HG02870 (cell line): Measurements from ENCODE around the gene KCNJ1.

Experiments
- ATAC-seq: cut with Tn5 transposase; IDR thresholded peaks from one replicate; pipeline ENCODE4 v1.9.1; 2021; ENCODE audit warnings: mild to moderate bottlenecking, moderate library complexity; ENCODE audit not compliant: unreplicated experiment

Gene KCNJ1

DNA sequence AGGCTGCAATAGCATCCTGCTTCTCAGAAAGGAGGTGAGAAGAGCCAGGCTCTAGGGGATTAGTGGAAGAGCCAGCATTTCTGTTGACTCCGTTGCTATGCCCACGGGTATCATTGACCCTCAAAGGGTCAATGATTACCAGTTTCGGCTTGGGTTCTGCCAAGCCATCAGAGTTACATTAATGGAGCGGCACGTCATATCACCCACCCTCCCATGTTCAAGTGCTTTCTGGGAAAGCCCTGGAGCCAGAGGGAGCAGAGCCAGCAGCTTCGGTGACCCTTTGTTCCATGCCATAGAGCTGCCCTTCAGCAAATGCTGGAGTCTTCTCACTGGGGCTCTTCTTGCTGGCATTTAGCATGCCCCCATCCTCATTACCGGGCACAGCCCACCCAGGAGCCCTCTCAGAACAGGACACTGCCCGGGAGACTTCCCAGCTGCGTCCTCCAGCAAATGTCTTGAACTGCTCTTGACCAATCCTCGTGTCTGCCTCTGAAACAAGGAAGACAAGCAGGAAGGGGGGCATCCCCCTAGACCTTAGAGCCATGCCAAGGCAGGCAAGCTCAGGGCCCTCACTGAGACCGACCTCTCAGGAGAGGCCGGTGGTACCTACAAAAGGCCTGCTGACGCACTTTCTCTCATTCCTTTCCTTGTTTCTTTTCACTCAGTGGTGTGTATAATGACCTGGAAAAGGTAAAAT, 14.6 kb downstream of the KCNJ1 start:
- no peak for ATAC-seq

DNA sequence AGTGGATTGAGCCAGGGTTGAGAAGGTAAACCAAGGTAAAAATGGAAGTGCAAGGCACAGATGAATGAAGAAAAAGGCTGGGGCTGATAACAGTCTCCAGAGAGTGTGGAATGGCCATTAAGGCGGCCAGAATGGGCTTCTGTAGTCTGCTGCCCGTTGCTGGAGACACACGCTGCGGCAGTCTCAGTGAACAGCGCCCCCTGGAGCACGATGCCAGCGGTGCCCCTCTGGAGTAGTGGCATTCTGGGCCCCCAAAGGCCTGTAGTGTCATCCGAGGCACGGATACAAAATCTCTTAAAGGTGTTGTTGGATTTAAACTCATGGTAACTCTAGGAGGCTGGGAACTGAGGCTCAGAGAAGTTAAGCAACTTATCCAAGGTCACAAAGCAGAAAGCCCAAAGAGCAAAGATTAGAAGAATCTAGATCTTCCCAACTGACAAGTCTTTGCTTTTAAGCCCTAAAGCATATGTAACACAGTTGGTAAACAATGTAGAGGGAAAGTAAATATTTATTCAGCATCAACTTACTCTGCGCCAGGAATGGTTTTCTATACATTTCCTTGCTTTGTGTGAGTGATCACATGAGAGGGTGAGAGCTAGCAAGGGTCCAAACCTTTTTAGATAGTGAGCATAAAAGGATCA, 18.2 kb downstream of the KCNJ1 start:
- peak; percentile 73 for ATAC-seq

- no peak for ATAC-seq
Measured at GRCh38 chr11:128846985-128847384, 20.1 kb downstream of the KCNJ1 start.

GRCh38 chr11:128845334-128845780, 21.7 kb downstream of the KCNJ1 start:
- ATAC-seq: no peak

DNA sequence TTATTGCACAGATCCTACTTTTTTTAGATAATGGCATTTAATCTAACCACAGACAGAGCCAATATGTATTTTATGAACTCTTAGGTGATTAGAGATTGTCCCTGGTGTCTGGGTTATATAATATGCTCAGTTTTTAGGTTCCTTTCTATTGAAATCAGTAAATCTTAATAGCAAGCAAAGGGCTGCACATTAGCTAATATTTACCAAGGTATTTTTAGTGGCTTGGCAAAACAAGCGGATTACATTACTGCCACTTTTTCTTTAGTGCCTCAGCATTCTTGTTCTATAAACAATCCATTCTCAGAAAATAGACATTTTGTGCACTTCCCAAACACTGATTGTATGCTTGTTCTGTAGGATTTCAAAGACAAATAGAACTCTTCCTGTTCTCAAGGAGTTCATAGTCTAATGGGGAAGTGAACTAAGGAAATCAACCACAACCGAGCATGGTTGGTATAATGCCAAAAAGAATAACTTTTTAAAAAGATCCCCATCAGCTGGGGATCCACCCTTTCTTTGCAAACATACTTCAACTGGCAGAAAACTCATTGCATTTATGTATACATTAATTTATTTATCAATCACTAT, 23.8 kb downstream of the KCNJ1 start:
- ATAC-seq: no peak

DNA sequence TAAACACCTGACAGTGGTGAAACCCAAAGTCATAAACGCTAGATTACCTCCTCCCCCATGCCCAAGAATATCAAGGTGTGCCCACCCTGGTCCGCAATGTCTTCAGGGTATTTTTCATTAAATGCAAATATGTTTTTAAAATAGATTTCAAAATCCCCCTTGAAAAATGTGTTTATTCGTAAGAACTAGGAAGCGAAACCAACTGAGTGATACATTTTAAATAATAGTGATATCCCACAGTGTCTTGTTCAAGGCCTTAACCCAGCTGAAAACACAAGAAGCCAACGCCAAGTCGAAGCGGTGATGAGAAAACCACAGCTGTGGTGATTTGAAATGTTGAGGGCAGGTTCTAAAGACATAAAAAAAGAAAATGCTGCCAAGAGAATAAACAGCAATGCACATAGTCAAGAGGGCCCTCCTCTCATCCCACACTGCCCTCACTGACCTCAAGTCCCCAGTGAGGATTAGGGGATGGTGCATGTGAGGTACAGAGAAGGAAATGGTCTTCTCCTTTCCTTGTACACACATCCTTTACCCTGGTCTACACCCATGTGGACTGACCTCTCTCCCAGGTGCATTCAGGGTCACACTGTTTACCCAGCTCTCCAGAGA, 25.5 kb downstream of the KCNJ1 start:
- ATAC-seq: peak; percentile 45

DNA sequence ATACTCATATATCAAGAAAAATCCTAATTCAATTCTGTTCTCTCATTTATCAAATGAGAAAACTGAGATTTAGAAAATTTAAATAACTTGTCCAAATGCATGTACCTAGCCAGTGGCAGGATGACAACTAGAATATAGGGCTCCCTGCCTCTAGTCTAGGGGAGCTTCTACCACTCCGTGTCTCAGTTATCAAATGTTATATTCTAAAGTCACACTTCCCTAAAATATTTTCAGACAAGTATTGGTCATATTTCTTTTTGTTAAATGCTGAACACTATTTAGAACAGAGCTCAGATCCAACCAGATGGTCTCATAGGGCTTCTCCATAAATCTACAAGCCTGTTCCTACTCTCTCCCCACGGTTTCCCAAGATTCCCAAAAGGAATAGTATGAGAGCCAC, 26.3 kb downstream of the KCNJ1 start:
- peak; percentile 47 for ATAC-seq

GRCh38 chr11:128840137-128840536, 27.0 kb downstream of the KCNJ1 start:
- ATAC-seq: no peak

GRCh38 chr11:128839081-128839480, 28.0 kb downstream of the KCNJ1 start:
- ATAC-seq: no peak

GRCh38 chr11:128837627-128838026, 29.5 kb downstream of the KCNJ1 start:
- ATAC-seq: no peak

DNA sequence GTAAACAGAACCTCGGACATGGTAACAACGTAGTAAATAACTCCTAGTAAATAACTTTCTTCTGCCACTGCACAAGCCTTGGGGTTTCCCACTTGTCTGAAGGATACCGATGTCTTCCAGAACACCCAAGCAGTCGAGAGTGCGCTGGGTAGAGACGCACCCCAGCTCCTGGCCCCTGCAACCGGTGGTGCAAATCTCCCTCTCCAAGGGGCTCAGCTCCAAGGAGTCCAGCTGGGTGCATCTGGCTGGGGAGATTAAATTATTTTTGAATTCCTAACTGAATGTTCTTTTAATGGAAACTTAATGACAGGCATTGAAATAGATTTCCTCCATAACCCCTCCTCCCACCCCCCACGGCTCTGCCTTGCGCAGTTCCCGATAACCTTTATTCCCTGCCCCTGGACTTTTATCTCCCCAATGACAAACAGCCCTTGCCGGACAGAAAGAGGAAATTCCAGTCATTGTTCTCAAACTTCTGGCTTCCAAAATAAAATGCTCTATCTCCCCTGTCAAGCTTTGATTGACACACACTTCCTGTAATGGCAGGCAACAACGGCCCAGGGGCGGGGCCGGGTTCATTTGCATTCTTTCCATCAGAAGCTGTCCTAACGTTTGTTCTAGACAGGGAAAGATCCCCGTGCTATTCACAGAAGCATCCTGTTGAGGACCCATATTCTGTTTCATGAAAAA, 31.2 kb downstream of the KCNJ1 start:
- no peak for ATAC-seq

- ATAC-seq: no peak
Measured at GRCh38 chr11:128834157-128834556, 32.9 kb downstream of the KCNJ1 start.

- peak; percentile 53 for ATAC-seq
Measured at GRCh38 chr11:128832121-128832497, 35.0 kb downstream of the KCNJ1 start.

DNA sequence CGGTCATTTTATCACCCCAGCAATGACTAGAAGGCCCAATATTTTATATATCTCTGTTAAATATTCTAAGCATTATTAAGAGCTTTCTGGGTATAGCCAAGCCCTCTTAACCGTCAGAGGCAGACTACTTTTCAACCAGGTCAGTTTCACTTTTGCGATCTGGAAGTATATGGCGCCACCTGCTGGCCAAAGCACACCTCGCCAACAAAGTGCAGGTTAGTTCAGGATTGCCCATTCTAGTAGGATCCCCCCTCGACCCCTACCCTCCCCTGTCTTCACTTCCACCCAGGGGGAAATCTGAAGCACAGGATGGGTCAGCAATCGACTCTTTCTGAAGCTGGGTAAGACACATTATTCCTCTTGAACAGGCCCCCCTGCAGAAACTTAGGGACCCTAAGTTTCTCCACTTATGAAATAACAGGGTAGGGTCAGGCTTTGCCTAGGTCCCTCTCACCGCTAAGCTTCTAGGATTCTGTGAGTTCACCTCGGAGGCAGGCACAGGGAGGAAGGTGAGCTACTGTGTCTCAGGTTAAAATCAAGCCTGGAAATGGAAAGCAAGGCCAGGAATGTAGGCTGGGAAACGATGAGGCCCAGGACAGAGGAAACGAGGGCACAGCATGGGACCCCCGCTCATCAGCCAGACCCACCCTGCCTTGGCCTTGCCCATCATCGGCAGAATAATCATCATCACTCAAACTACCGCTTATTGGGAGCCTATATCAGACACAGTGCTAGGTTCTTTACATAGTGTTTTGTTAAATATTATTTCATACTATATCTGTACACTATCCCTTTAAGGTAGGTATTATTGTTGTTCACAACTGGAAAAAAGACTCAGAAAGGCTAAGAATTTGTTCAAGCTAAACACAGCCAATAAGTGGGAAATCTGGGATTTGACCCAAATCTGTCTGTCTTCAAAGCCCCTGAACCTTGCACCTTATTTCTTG, 35.6 kb downstream of the KCNJ1 start:
- peak; percentile 76 for ATAC-seq

DNA sequence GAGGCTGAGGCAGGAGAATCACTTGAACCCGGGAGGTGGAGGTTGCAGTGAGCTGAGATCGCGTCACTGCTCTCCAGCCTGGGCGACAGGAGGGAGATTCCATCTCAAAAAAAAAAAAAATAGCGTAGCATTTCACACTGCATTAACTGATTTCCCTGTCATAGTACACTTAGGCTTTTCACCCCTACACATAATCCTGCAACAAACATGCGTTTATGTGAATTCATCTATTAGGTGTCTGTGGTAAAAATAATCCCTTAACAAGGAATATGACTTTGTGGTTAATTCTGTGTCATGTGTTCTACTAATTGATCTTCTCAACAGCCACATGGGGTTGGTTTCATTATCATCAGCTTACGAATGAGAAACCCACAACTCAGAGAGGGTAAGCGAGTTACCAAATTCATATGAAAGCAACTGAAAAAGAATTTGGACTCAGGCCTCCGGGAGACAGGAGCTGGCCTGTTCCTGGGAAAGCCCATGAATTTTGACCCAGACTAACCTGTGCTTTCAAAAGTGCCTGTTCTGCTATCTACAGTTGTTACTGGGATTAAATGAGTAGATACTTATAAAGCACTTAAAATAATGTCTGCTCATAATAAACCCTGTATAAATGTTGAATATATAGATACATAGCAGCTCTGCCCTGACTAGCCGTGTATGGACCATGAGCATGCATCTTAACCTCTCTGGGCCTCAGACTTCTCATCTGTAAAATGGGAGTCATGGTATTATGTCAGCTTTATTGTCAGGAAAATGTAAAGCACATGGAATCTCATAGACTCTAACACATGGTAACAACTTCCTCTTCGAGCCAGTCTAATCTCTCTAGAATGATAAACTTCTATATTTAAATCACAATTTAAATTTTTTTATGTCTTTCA, 36.6 kb downstream of the KCNJ1 start:
- ATAC-seq: peak; percentile 28

- no peak for ATAC-seq
Measured at GRCh38 chr11:128828350-128828749, 38.7 kb downstream of the KCNJ1 start.

GRCh38 chr11:128827191-128827893, 39.8 kb downstream of the KCNJ1 start:
- no peak for ATAC-seq

- no peak for ATAC-seq
Measured at GRCh38 chr11:128825050-128825784, 41.9 kb downstream of the KCNJ1 start.
